GM12864 (cell line): ENCODE measurements around the gene CRLF3.
A peak's percentile ranks its signal among the peaks of the same experiment; 100 is the strongest.

Source experiments
- DNase-seq: peaks from one replicate; pipeline ENCODE4 v3.0.0-alpha.2; 2011; ENCODE audit warnings: low read depth
- H3K4me3 ChIP-seq: 2 replicates; pipeline ENCODE4 v1.5.1; 2011; ENCODE audit warnings: mild to moderate bottlenecking, low read depth, low read length, control low read depth
- TF ChIP-seq, protein P1 (sequence below): IDR thresholded peaks from 2 replicates; pipeline ENCODE4 v1.5.1; 2011; ENCODE audit warnings: low read depth, mild to moderate bottlenecking, moderate library complexity, low read length, control low read depth, inconsistent platforms; ENCODE audit errors: missing control alignments

CRLF3 gene, protein sequence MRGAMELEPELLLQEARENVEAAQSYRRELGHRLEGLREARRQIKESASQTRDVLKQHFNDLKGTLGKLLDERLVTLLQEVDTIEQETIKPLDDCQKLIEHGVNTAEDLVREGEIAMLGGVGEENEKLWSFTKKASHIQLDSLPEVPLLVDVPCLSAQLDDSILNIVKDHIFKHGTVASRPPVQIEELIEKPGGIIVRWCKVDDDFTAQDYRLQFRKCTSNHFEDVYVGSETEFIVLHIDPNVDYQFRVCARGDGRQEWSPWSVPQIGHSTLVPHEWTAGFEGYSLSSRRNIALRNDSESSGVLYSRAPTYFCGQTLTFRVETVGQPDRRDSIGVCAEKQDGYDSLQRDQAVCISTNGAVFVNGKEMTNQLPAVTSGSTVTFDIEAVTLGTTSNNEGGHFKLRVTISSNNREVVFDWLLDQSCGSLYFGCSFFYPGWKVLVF

DNA sequence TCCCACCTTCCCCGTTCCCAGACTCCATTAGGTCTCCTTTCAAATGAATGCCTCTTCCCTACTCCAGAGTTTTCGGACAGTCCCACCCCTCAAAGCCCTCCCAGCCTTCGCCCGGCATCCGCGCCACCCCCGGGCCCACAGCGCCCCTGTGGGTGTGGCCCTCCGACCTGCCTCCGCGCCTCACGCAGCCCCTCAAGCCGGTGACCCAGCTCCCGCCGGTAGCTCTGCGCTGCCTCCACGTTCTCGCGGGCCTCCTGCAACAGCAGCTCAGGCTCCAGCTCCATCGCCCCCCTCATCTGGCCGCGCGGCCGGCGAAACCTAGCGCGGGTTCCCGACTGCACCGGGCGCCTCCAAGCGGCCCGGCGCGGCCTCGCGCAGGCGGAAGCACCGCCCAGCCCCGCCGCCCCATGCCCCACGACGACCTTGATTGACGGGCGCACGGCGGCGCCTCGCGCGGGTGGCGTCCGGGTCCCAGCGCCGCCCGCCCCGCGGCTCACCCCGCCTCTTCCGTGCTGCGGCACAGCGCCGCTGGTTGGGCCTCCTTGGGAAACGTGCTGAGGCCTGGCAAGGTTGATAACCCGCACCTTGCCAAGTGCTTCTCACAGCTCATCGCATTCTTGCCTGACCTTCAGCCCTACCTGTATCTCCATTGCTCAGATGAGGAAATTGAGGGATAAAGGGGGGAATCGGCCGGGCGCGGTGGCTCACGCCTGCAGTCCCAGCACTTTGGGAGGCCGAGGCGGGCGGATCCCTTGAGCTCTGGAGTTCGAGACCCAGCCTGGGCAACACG, at the start of gene CRLF3:
CRLF3 (minus strand) TSS at position 337 of the 790 bp plus-strand sequence; CDS start at position 296, 41 bp downstream.
- TF ChIP-seq, protein P1, sequence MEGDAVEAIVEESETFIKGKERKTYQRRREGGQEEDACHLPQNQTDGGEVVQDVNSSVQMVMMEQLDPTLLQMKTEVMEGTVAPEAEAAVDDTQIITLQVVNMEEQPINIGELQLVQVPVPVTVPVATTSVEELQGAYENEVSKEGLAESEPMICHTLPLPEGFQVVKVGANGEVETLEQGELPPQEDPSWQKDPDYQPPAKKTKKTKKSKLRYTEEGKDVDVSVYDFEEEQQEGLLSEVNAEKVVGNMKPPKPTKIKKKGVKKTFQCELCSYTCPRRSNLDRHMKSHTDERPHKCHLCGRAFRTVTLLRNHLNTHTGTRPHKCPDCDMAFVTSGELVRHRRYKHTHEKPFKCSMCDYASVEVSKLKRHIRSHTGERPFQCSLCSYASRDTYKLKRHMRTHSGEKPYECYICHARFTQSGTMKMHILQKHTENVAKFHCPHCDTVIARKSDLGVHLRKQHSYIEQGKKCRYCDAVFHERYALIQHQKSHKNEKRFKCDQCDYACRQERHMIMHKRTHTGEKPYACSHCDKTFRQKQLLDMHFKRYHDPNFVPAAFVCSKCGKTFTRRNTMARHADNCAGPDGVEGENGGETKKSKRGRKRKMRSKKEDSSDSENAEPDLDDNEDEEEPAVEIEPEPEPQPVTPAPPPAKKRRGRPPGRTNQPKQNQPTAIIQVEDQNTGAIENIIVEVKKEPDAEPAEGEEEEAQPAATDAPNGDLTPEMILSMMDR: peak; percentile 43
- H3K4me3 ChIP-seq: peak within 1 kb of the TSS; percentile 83
- DNase-seq: peak; percentile 69

DNA sequence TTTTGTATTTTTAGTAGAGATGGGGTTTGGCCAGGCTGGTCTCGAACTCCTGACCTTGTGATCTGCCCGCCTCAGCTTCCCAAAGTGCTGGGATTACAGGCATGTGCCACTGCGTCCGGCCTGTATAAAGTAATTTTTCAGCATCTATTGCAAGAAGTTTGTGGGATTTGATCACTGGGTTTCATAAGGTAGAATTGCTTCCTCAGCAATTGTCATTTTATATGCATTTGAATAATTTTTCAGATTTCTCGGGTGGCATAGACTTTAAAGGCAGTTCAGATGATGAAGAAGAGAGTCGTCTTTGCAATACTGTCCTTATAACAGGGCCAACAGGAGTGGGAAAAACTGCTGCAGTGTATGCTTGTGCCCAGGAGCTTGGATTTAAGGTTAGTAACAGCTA, 44.5 kb upstream of the CRLF3 start:
- no peak for DNase-seq
- H3K4me3 ChIP-seq: no peak overlapping the region
- TF ChIP-seq, protein P1: no peak

DNA sequence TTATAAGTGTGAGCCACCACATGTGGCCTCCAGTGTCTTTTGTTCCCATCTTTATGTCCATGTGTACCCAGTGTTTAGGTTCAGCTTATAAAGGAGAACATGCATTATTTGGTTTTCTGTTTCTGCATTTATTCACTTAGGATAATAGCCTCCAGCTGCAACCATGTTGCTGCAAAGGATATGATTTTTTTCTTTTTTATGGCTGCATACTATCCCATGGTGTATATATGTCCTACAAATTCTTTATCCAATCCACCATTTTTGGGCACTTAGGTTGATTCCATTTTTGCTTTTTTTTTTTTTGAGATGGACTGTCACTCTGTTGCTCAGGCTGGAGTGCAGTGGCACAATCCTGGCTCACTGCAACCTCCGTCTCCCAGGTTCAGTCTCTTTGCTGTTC, 40.1 kb upstream of the CRLF3 start:
- TF ChIP-seq, protein P1: no peak
- no peak for DNase-seq
- H3K4me3 ChIP-seq: no peak overlapping the region

DNA sequence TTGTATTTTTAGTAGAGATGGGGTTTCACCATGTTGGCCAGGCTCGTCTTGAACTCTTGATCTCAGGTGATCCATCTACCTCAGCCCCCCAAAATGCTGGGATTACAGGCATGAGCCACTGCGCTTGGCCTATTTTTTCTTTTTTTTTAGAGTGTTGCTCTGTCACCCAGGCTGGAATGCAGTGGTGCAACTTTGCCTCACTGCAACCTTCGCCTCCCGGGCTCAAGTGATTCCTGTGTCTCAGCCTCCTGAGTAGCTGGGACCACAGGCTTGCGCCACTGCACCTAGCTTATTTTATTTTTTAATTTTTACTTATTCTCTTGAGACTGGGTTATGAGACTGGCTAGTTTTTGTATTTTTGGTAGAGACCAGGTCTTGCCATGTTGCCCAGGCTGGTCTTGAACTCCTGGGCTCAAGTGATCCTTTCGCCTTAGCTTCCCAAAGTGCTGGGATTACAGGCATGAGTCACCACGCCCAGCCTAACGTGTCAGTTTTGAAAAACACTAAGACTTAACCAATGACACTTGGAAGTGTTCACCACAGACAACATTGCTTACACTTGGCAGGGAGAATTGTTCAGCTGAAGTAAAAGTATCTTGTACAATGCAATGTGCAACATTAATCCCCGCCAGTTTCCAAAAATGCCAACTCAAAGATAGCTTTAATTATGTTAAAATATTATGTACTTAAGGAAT, 34.2 kb upstream of the CRLF3 start:
- H3K4me3 ChIP-seq: no peak overlapping the region
- DNase-seq: no peak
- TF ChIP-seq, protein P1: no peak

DNA sequence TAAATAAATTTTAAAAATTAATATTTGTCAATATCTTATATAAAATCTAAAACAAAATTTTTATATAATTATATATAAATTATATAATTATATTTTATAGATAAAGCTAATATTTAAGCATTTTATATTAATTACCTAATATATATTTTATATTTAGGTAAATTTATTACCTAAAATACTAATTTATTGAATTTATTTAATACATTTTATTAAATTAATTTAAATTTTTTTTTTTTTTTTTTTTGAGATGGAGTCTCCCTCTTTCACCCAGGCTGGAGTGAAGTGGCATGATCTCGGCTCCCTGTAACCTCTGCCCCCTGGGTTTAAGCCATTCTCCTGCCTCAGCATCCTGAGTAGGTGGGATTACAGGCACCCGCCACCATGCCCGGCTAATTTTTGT, 29.7 kb upstream of the CRLF3 start:
- no peak overlapping the region for H3K4me3 ChIP-seq
- DNase-seq: no peak
- TF ChIP-seq, protein P1: no peak

DNA sequence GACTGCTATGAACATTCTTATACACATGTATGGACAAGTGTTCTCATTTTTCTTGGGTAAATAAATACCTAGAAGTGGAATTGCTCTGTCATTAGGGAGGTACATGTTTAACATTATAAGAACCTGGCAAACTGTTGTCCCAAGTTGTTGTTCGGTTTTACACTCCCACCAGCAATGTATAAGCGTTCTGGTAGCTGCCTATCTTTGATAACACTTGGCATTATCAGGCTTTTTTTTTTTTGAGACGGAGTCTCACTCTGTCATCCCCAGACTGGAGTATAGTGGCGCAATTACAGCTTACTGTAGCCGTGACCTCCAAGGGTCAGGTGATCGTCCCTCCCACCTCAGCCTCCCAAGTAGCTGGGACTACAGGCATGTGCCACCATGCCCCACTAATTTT, 23.5 kb upstream of the CRLF3 start:
- TF ChIP-seq, protein P1: no peak
- DNase-seq: no peak
- no peak overlapping the region for H3K4me3 ChIP-seq
